Left renal pelvis (tissue), 4 donors: ENCODE results near the gene LLPH. TPM values are rescaled to one million over a fixed set of nuclear protein-coding genes. Genes with fewer than 3 reads are reported as not detected.

ENCODE experiments used
- DNase-seq, 4 donors: peaks; one replicate each; pipeline ENCODE4 v3.0.0-alpha.2; 2013; ENCODE audit warnings: low read depth in 4 of 4, low spot score in 3 of 4
- polyA plus RNA-seq, 4 donors: library from polyadenylated mRNA; unstranded; fragments of 120-200 nt; gene quantifications; one replicate each; pipeline ENCODE4 v1.2.1, GENCODE V29; 2013; ENCODE audit not compliant: insufficient read length in 4 of 4

The LLPH gene
- polyA plus RNA-seq, 4 donors = 29.0 to 37.9 (median 33.6) TPM

GRCh38 chr12:66103016-66103913, 27.3 kb downstream of the LLPH start:
- no peak for DNase-seq

- peak in 2 of 4 donors; percentile 31 to 48 for DNase-seq
Observed at GRCh38 chr12:66092559-66093269, 37.8 kb downstream of the LLPH start.

- no peak for DNase-seq
Observed at GRCh38 chr12:66090157-66090556, 40.4 kb downstream of the LLPH start.

GRCh38 chr12:66087365-66087943, 43.1 kb downstream of the LLPH start:
- DNase-seq = peak in 3 of 4 donors; percentile 56 to 67 (median 60)

GRCh38 chr12:66085998-66086397, 44.6 kb downstream of the LLPH start:
- DNase-seq = no peak

GRCh38 chr12:66085213-66085612, 45.3 kb downstream of the LLPH start:
- DNase-seq = no peak

- no peak for DNase-seq
Observed at GRCh38 chr12:66083766-66084165, 46.8 kb downstream of the LLPH start.

GRCh38 chr12:66082744-66083143, 47.8 kb downstream of the LLPH start:
- no peak for DNase-seq

GRCh38 chr12:66080791-66081190, 49.8 kb downstream of the LLPH start:
- DNase-seq = no peak

- DNase-seq = no peak
Observed at GRCh38 chr12:66077542-66077941, 53.0 kb downstream of the LLPH start.

- DNase-seq = no peak
Observed at GRCh38 chr12:66074561-66074960, 56.0 kb downstream of the LLPH start.

- no peak for DNase-seq
Observed at GRCh38 chr12:66072566-66072965, 58.0 kb downstream of the LLPH start.

- no peak for DNase-seq
Observed at GRCh38 chr12:66072135-66072534, 58.4 kb downstream of the LLPH start.

GRCh38 chr12:66071549-66071948, 59.0 kb downstream of the LLPH start:
- DNase-seq = no peak

GRCh38 chr12:66070378-66071120, 60.0 kb downstream of the LLPH start:
- no peak for DNase-seq

GRCh38 chr12:66066929-66067523, 63.5 kb downstream of the LLPH start:
- DNase-seq = no peak
